Panc1 (cell line): ENCODE data around the gene APEH. TPM values are rescaled to one million over a fixed set of nuclear protein-coding genes. Genes with fewer than 3 reads are reported as not detected.

Experiments
- ATAC-seq: fragments of 200-7000 bp; cut with Tn5 transposase; 2 replicates; pipeline ENCODE4 v1.9.1; 2020; ENCODE audit warnings: mild to moderate bottlenecking, moderate library complexity
- BruUV-seq: library from RNA; stranded (reverse); fragments of 400-500 nt; replicated peaks from 2 replicates; lab custom pipeline; 2021; lab: Mats Ljungman, UMichigan
- CTCF ChIA-PET: fragments of 300-600 bp; sonication (Branson Sonifier 250); formaldehyde crosslinking; loops from one replicate; lab custom pipeline; 2022; ENCODE audit warnings: antibody characterized with exemption; lab: Charles Lee
- POLR2A ChIA-PET: fragments of 300-600 bp; sonication (Branson Sonifier 250); formaldehyde crosslinking; loops from one replicate; lab custom pipeline; 2022; ENCODE audit warnings: antibody characterized with exemption; lab: Charles Lee
- DNase-seq: peaks from one replicate; pipeline ENCODE4 v3.0.0-alpha.2; 2010; ENCODE audit warnings: low read depth, low spot score
- H3K27ac ChIP-seq: 2 replicates; pipeline ENCODE4 v1.5.1; 2011; ENCODE audit warnings: mild to moderate bottlenecking, low read length, inconsistent platforms
- H3K27me3 ChIP-seq: fragments of 200-500 bp; sonication (Bioruptor generic); 2 replicates; pipeline ENCODE4 v1.6.0; 2014; ENCODE audit warnings: low read length, inconsistent platforms; ENCODE audit not compliant: control insufficient read depth, insufficient read depth
- H3K36me3 ChIP-seq: fragments of 200-500 bp; sonication (Bioruptor generic); 2 replicates; pipeline ENCODE4 v1.5.1; 2014; ENCODE audit warnings: inconsistent platforms, mild to moderate bottlenecking, low read length, moderate library complexity; ENCODE audit not compliant: control insufficient read depth, insufficient read depth
- H3K4me1 ChIP-seq: 2 replicates; pipeline ENCODE4 v1.5.1; 2011; ENCODE audit warnings: inconsistent platforms, mild to moderate bottlenecking, low read length, moderate library complexity; ENCODE audit not compliant: control insufficient read depth, insufficient read depth
- H3K4me3 ChIP-seq, 2 experiments: 2 replicates each; pipeline ENCODE4 v1.5.1; 2011 to 2012; ENCODE audit warnings: low read depth in 2 of 2, low read length in 2 of 2, mild to moderate bottlenecking in 2 of 2, inconsistent platforms in 1 of 2, moderate library complexity in 1 of 2
- H3K9me3 ChIP-seq: fragments of 200-500 bp; sonication (Bioruptor generic); 2 replicates; pipeline ENCODE4 v1.5.1; 2014; ENCODE audit warnings: low read depth, mild to moderate bottlenecking, inconsistent platforms, low read length, moderate library complexity; ENCODE audit not compliant: control insufficient read depth, insufficient read depth
- POLR2AphosphoS5 ChIP-seq: IDR thresholded peaks from 2 replicates; pipeline ENCODE4 v1.6.1; 2012; ENCODE audit warnings: mild to moderate bottlenecking, low read depth, low read length, moderate library complexity
- SIN3A ChIP-seq: IDR thresholded peaks from 2 replicates; pipeline ENCODE4 v1.6.1; 2012; ENCODE audit warnings: low read depth, mild to moderate bottlenecking, low read length, moderate library complexity, borderline replicate concordance; ENCODE audit not compliant: insufficient read depth
- TCF7L2 ChIP-seq: IDR thresholded peaks from 2 replicates; pipeline ENCODE4 v1.6.1; 2011; ENCODE audit warnings: mild to moderate bottlenecking, low read depth, low read length, inconsistent platforms
- in situ Hi-C: cut with HindIII; loops from 2 replicates; pipeline ENCODE4 v1.10.0; 2016; ENCODE audit warnings: low sequenced_read_pairs, low pct_unique_long_range_greater_than_20kb
- intact Hi-C: fragments of 100-400 bp; cut with micrococcal nuclease; formaldehyde crosslinking; loops from one replicate; pipeline ENCODE4 v1.10.0; 2022; ENCODE audit not compliant: unreplicated experiment
- total RNA-seq: library from RNA; stranded (reverse); gene quantifications from one replicate; pipeline ENCODE4 v1.2.1, GENCODE V29; 2021; ENCODE audit not compliant: unreplicated experiment
- TF ChIP-seq, protein P1 (sequence below), 2 experiments: IDR thresholded peaks; 2 replicates each; pipeline ENCODE4 v1.6.1; 2011 to 2012; ENCODE audit warnings: low read depth in 2 of 2, control low read depth in 1 of 2, low read length in 1 of 2, mild to moderate bottlenecking in 1 of 2, moderate library complexity in 1 of 2; ENCODE audit not compliant: insufficient read depth in 1 of 2
- TF ChIP-seq, protein P2 (sequence below): fragments of 450-650 bp; IDR thresholded peaks from 2 replicates; pipeline ENCODE4 v1.5.1; 2017; ENCODE audit warnings: mild to moderate bottlenecking

The APEH gene
- total RNA-seq, 1 experiment from 2014 or later = 131 TPM

DNA sequence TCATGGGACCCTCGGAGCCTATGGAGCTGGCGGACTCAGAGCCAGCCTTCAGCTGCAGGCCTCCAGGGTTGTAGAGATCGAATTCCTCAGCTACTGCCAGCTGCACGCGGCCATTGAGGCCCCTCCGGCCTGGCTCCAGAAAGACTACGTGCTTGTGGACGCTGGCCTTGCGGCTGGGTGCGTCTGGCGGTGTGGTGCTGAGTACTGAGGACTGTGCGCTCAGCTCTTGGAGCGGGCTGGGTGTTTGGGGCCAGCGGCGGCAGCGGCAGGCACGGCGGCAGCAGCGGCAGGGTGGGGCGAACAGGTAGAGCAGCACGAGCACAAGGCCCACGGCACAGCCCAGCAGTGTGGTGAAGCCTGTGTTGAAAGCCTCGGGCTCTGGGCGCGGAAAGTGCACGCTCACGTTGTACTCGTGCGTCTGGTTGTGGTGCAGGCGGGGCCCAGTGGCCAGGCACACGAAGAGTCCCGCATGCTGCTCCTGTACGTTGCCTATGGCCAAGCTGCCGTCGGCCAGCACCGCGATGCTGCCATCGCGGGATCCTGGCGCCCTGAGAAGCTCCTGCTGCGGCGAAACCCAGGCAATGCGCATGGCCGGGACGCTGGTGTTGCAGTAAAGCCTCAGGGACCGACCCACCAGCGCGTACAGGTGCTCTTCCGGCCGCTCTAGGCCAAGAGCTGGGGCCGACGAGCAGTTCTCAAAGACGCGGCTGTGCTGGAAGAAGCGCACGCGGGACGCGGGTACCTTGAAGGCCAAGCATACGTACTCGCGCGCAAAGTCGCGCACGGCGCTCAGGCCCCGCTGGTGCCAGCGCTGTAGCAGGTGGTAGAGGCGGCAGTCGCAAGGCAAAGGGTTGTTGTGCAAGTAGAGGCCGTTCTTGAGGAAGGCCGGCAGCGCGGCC lies 44.1 kb downstream of the APEH start:
- H3K27me3 ChIP-seq = no peaks in the 10 kb centered on the region
- H3K4me3 ChIP-seq = no peak overlapping the region
- peaks cover 9% of the 10 kb centered on the region for H3K4me1 ChIP-seq
- in situ Hi-C loops = no loop called here
- H3K27ac ChIP-seq = no peak overlapping the region
- no peaks in the 10 kb centered on the region; the same call in none of the 2 replicates for H3K36me3 ChIP-seq
- TF ChIP-seq SIN3A (no peak), TCF7L2 (no peak)
- no peaks in the 10 kb centered on the region for H3K9me3 ChIP-seq
- intact Hi-C loops = no loop called here
- no peak for DNase-seq
- POLR2A ChIA-PET = no interaction called here
- no TSS peak for BruUV-seq
- no peak for ATAC-seq
- CTCF ChIA-PET = no interaction called here

DNA sequence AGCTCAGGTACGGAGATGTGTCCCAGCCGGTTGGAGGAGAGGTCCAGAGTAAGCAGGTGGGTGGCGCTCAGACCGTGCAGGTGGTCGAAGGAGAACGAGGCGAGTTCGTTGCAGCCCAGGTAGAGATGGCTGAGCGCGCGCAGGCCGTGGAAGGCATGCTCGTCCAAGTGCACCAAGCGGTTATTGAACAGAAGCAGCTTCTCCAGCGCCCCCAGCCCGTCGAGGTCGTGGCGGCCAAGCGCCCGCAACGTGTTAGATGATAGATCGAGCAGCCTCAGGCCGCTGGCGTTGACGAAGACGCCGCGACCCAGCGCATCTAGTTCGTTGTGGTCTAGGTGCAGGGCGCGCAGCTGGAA lies 44.7 kb downstream of the APEH start:
- TF ChIP-seq, protein P1, sequence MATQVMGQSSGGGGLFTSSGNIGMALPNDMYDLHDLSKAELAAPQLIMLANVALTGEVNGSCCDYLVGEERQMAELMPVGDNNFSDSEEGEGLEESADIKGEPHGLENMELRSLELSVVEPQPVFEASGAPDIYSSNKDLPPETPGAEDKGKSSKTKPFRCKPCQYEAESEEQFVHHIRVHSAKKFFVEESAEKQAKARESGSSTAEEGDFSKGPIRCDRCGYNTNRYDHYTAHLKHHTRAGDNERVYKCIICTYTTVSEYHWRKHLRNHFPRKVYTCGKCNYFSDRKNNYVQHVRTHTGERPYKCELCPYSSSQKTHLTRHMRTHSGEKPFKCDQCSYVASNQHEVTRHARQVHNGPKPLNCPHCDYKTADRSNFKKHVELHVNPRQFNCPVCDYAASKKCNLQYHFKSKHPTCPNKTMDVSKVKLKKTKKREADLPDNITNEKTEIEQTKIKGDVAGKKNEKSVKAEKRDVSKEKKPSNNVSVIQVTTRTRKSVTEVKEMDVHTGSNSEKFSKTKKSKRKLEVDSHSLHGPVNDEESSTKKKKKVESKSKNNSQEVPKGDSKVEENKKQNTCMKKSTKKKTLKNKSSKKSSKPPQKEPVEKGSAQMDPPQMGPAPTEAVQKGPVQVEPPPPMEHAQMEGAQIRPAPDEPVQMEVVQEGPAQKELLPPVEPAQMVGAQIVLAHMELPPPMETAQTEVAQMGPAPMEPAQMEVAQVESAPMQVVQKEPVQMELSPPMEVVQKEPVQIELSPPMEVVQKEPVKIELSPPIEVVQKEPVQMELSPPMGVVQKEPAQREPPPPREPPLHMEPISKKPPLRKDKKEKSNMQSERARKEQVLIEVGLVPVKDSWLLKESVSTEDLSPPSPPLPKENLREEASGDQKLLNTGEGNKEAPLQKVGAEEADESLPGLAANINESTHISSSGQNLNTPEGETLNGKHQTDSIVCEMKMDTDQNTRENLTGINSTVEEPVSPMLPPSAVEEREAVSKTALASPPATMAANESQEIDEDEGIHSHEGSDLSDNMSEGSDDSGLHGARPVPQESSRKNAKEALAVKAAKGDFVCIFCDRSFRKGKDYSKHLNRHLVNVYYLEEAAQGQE (IDR thresholded peaks at IDR 0.05; ENCODE audit: insufficient read depth in 1 of 2, low read depth in 2 of 2, low read length in 1 of 2) = no peak
- TF ChIP-seq SIN3A = no peak
- no peak; the same call in 1 of the 2 replicates for TF ChIP-seq POLR2AphosphoS5
- TF ChIP-seq, protein P2, sequence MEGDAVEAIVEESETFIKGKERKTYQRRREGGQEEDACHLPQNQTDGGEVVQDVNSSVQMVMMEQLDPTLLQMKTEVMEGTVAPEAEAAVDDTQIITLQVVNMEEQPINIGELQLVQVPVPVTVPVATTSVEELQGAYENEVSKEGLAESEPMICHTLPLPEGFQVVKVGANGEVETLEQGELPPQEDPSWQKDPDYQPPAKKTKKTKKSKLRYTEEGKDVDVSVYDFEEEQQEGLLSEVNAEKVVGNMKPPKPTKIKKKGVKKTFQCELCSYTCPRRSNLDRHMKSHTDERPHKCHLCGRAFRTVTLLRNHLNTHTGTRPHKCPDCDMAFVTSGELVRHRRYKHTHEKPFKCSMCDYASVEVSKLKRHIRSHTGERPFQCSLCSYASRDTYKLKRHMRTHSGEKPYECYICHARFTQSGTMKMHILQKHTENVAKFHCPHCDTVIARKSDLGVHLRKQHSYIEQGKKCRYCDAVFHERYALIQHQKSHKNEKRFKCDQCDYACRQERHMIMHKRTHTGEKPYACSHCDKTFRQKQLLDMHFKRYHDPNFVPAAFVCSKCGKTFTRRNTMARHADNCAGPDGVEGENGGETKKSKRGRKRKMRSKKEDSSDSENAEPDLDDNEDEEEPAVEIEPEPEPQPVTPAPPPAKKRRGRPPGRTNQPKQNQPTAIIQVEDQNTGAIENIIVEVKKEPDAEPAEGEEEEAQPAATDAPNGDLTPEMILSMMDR = no peak
- TF ChIP-seq TCF7L2 = no peak
- H3K4me3 ChIP-seq = no peak overlapping the region; a peak in 1 of 4 replicates
- in situ Hi-C loops (no loop called here), intact Hi-C loops (no loop called here)
- BruUV-seq = no TSS peak
- no peaks in the 10 kb centered on the region for H3K9me3 ChIP-seq
- CTCF ChIA-PET = no interaction called here
- POLR2A ChIA-PET = no interaction called here
- no peaks in the 10 kb centered on the region for H3K27me3 ChIP-seq
- H3K27ac ChIP-seq = no peak overlapping the region
- peaks cover 3% of the 10 kb centered on the region for H3K36me3 ChIP-seq
- DNase-seq = no peak
- ATAC-seq = no peak
- H3K4me1 ChIP-seq = peaks cover 9% of the 10 kb centered on the region
